HL-60 (cell line): Measurements from ENCODE around the gene SPACA5B.
"Not testable (repeated sequence)": the region's sequence is repeated elsewhere in the genome, so short reads cannot be mapped to it uniquely, and the experiment has no call there.

Source experiments
- DNase-seq, 2 experiments: peaks; one replicate each; pipeline ENCODE4 v3.0.0-alpha.2; 2010 to 2020; ENCODE audit warnings: low read depth in 1 of 2, low spot score in 1 of 2
- H3K27ac ChIP-seq: fragments of 250-450 bp; sonication (Bioruptor Pico); replicated peaks from 2 replicates; pipeline ENCODE4 v1.5.1; 2020; ENCODE audit warnings: mild to moderate bottlenecking, moderate library complexity
- H3K27me3 ChIP-seq: fragments of 250-450 bp; sonication (Bioruptor Pico); 2 replicates; pipeline ENCODE4 v1.5.1; 2021; ENCODE audit warnings: mild to moderate bottlenecking, moderate library complexity; ENCODE audit not compliant: insufficient read depth, poor library complexity, severe bottlenecking
- H3K4me3 ChIP-seq: replicated peaks from 2 replicates; pipeline ENCODE4 v1.5.1; 2011; ENCODE audit warnings: mild to moderate bottlenecking, control low read depth, low read length; ENCODE audit not compliant: insufficient read depth
- CTCF ChIP-seq: IDR thresholded peaks from one replicate; pipeline ENCODE4 v1.5.1; 2011; ENCODE audit warnings: low read length, control low read depth, inconsistent platforms; ENCODE audit not compliant: insufficient read depth
- GABPA ChIP-seq: IDR thresholded peaks from 2 replicates; pipeline ENCODE4 v1.6.1; 2012; ENCODE audit warnings: low read depth
- POLR2AphosphoS5 ChIP-seq: IDR thresholded peaks from 2 replicates; pipeline ENCODE4 v1.6.1; 2012; ENCODE audit warnings: low read depth
- SPI1 ChIP-seq: IDR thresholded peaks from 2 replicates; pipeline ENCODE4 v1.6.1; 2012; ENCODE audit warnings: low read depth, mild to moderate bottlenecking, borderline replicate concordance
- TF ChIP-seq, protein P1 (sequence below): IDR thresholded peaks from 2 replicates; pipeline ENCODE4 v1.6.1; 2012; ENCODE audit warnings: low read depth; ENCODE audit not compliant: insufficient replicate concordance

SPACA5B gene

DNA sequence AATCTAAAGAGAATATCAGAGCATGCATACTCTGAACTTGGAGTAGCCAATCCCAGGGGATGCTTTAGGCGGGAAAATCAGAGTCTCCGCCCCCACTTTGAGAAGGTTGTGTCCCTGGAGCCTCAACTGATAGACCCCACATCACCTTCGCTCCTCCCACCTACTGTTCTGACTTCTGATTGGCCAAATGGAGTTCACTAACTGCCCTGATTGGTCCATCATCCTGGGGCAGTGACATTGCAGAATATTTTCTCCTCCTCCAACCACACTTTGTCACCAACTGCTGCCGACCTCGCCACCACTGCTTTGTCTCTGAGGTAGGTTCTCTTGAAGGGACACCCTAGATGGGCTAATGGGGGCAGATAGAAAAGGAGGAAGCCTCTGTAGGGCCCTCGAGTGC lies 22.7 kb upstream of the SPACA5B start:
- TF ChIP-seq POLR2AphosphoS5 (no peak), CTCF (no peak), SPI1 (no peak), GABPA (no peak)
- TF ChIP-seq, protein P1, sequence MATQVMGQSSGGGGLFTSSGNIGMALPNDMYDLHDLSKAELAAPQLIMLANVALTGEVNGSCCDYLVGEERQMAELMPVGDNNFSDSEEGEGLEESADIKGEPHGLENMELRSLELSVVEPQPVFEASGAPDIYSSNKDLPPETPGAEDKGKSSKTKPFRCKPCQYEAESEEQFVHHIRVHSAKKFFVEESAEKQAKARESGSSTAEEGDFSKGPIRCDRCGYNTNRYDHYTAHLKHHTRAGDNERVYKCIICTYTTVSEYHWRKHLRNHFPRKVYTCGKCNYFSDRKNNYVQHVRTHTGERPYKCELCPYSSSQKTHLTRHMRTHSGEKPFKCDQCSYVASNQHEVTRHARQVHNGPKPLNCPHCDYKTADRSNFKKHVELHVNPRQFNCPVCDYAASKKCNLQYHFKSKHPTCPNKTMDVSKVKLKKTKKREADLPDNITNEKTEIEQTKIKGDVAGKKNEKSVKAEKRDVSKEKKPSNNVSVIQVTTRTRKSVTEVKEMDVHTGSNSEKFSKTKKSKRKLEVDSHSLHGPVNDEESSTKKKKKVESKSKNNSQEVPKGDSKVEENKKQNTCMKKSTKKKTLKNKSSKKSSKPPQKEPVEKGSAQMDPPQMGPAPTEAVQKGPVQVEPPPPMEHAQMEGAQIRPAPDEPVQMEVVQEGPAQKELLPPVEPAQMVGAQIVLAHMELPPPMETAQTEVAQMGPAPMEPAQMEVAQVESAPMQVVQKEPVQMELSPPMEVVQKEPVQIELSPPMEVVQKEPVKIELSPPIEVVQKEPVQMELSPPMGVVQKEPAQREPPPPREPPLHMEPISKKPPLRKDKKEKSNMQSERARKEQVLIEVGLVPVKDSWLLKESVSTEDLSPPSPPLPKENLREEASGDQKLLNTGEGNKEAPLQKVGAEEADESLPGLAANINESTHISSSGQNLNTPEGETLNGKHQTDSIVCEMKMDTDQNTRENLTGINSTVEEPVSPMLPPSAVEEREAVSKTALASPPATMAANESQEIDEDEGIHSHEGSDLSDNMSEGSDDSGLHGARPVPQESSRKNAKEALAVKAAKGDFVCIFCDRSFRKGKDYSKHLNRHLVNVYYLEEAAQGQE = no peak
- no peak for DNase-seq
- Histone ChIP-seq H3K4me3 (no peak overlapping the region), H3K27me3 (no peaks in the 10 kb centered on the region), H3K27ac (no peak overlapping the region)

DNA sequence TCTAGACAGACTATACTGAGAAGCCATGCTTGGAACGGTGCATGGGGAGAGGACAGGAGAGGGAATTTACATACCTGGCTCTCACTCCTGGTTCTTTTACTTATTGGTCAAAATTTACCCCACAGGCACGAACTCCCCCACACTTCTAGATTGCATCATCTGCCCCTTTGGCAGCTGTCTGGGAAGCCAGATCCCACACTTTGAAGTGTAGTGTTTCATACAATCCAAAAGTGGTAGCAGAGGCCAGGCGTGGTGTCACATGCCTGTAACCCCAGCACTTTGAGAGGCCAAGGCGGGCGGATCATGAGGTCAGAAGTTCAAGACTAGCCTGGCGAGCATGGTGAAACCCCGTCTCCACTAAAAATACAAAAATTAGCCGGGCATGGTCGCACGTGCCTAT lies 5.1 kb upstream of the SPACA5B start:
- not testable (repeated sequence) for H3K4me3 ChIP-seq, H3K27ac ChIP-seq, H3K27me3 ChIP-seq, DNase-seq

DNA sequence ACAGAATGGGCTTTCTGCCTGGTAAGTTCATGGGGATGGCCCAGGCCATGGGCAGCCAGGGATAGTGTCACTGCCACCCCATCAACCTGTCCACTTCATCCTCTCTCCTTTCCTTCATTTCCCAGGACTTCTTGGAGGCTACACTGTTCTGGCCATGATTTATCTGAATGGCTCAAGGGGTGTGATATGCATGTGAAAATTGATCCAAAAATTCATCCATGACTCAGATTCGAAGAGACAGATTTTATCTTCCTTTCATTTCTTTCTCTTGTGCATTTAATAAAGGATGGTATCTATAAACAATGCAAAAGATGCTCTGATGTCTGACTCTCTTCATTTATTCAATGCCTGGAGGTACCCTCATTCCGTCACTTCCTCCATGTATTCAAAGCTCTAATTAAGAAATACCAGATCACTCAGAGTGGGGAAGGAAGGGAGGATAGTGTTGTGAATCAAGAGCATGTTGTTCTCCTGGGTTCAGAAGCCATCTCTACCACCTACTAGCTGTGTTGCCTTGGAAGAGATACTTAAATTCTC lies 1.9 kb downstream of the SPACA5B start:
- not testable (repeated sequence) for H3K27me3 ChIP-seq, H3K27ac ChIP-seq, DNase-seq, H3K4me3 ChIP-seq

DNA sequence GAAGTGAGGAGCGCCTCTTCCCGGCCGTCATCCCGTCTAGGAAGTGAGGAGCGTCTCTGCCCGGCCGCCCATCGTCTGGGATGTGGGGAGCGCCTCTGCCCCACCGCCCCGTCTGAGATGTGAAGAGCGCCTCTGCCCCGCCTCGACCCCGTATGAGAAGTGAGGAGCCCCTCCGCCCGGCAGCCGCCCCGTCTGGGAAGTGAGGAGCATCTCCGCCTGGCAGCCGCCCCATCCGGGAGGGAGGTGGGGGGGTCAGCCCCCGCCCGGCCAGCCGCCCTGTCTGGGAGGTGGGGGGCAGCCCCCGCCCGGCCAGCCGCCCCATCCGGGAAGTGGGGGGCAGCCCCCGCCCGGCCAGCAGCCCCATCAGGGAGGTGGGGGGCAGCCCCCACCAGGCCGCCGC lies 8.7 kb downstream of the SPACA5B start:
- not testable (repeated sequence) for DNase-seq, H3K27me3 ChIP-seq, H3K4me3 ChIP-seq

GRCh38 chrX:48141810-48142508 lies 11.5 kb downstream of the SPACA5B start:
- not testable (repeated sequence) for H3K27ac ChIP-seq, H3K27me3 ChIP-seq, DNase-seq, H3K4me3 ChIP-seq

More for the DNA sequence above, 8.7 kb downstream of the SPACA5B start:
- H3K27ac ChIP-seq = not testable (repeated sequence)

- not testable (repeated sequence) for H3K27me3 ChIP-seq, DNase-seq, H3K27ac ChIP-seq, H3K4me3 ChIP-seq
Measured at GRCh38 chrX:48142697-48143096, 12.3 kb downstream of the SPACA5B start.

GRCh38 chrX:48153769-48154168 lies 23.3 kb downstream of the SPACA5B start:
- no peak for DNase-seq
- no peak overlapping the region for H3K27ac ChIP-seq
- no peak for TF ChIP-seq SPI1
- TF ChIP-seq POLR2AphosphoS5 = no peak
- TF ChIP-seq, protein P1 = no peak
- no peak for TF ChIP-seq CTCF
- no peak for TF ChIP-seq GABPA
- no peaks in the 10 kb centered on the region for H3K27me3 ChIP-seq
- H3K4me3 ChIP-seq = no peak overlapping the region
